Transverse colon (tissue), 4 donors: ENCODE data around the gene SET.

Source experiments
- POLR2AphosphoS5 ChIP-seq, 3 donors: sonication (generic); formaldehyde crosslinking; IDR thresholded peaks; one replicate each; pipeline ENCODE4 v1.6.1; 2016; ENCODE audit warnings: antibody characterized with exemption in 3 of 3
- TF ChIP-seq, protein P1 (sequence below), 5 experiments: fragments of 200-600 bp in 3 of 5; fragments of 450-650 bp in 2 of 5; sonication (generic) in 3 of 5; IDR thresholded peaks; 1 replicate in 2 of 5; 2 replicates in 3 of 5; pipeline ENCODE4 v1.5.1; 2016 to 2017; ENCODE audit warnings: antibody characterized with exemption in 5 of 5, inconsistent platforms in 3 of 5, mild to moderate bottlenecking in 2 of 5, moderate library complexity in 1 of 5

DNA sequence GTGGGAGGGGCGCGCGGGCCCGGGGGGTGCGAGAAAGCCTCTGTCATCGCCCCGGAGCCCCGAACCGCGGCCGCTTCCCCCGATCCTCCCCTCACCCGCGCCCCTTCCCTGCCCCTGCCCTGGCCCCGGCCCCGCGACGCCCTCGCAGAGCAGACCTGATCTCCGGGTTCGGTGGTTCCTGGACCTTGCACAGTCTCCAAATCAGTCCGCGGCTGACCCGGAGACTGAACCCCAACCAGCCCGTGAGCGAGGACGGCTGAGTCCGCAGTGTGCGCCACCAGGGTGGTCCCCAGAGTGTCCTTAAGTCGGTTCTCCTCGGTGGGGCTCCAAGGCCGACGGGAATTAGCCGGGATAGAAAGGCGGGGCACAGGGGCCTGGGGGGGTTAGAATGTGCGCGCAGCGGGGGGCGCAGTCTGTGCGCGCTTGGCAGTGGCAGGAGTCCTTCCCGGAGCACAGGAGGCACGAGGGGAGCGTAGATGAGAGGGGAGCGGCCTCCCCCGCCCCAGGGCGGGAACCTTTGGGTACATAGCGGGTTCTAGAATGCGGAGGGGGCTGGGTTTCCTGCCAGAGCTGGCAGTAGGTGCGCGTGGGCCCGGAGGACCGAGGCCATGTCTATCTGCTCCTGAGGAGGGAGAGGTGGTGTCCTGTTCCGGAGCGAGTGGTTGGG, 14.1 kb downstream of the SET start:
- TF ChIP-seq, protein P1, sequence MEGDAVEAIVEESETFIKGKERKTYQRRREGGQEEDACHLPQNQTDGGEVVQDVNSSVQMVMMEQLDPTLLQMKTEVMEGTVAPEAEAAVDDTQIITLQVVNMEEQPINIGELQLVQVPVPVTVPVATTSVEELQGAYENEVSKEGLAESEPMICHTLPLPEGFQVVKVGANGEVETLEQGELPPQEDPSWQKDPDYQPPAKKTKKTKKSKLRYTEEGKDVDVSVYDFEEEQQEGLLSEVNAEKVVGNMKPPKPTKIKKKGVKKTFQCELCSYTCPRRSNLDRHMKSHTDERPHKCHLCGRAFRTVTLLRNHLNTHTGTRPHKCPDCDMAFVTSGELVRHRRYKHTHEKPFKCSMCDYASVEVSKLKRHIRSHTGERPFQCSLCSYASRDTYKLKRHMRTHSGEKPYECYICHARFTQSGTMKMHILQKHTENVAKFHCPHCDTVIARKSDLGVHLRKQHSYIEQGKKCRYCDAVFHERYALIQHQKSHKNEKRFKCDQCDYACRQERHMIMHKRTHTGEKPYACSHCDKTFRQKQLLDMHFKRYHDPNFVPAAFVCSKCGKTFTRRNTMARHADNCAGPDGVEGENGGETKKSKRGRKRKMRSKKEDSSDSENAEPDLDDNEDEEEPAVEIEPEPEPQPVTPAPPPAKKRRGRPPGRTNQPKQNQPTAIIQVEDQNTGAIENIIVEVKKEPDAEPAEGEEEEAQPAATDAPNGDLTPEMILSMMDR (IDR thresholded peaks at IDR 0.05), result no peak
- no peak for TF ChIP-seq POLR2AphosphoS5 (IDR thresholded peaks at IDR 0.05)
